Neuronal stem cell (in vitro differentiated cells): ENCODE data around the gene IQCC.

Experiments used
- DNase-seq: peaks from one replicate; pipeline ENCODE4 v3.0.0-alpha.2; 2013; ENCODE audit warnings: low spot score
- H2AFZ ChIP-seq: one replicate; pipeline ENCODE4 v1.6.1; 2013; ENCODE audit warnings: mild to moderate bottlenecking, low read length, inconsistent platforms
- H2AK5ac ChIP-seq: 2 replicates; pipeline ENCODE4 v1.6.1; 2013; ENCODE audit warnings: low read depth, mild to moderate bottlenecking, inconsistent platforms, low read length, moderate library complexity, mixed read lengths
- H2BK120ac ChIP-seq: 2 replicates; pipeline ENCODE4 v1.6.1; 2013; ENCODE audit warnings: low read depth, mild to moderate bottlenecking, inconsistent platforms, low read length, moderate library complexity, mixed read lengths
- H2BK12ac ChIP-seq: one replicate; pipeline ENCODE4 v1.6.1; 2013; ENCODE audit warnings: low read length, inconsistent platforms
- H2BK15ac ChIP-seq: 2 replicates; pipeline ENCODE4 v1.6.1; 2013; ENCODE audit warnings: mild to moderate bottlenecking, low read length, inconsistent platforms, mixed read lengths
- H2BK5ac ChIP-seq: one replicate; pipeline ENCODE4 v1.6.1; 2013; ENCODE audit warnings: inconsistent platforms, mild to moderate bottlenecking, low read length, moderate library complexity
- H3K14ac ChIP-seq: one replicate; pipeline ENCODE4 v1.6.1; 2013; ENCODE audit warnings: low read length, inconsistent platforms
- H3K18ac ChIP-seq: 2 replicates; pipeline ENCODE4 v1.6.1; 2013; ENCODE audit warnings: low read length, inconsistent platforms
- H3K23ac ChIP-seq: 2 replicates; pipeline ENCODE4 v1.6.1; 2013; ENCODE audit warnings: low read depth, mild to moderate bottlenecking, mixed read lengths, low read length, inconsistent platforms; ENCODE audit not compliant: poor library complexity
- H3K27ac ChIP-seq: replicated peaks from 3 replicates; pipeline ENCODE4 v1.5.1; 2013; ENCODE audit warnings: low read length, inconsistent platforms
- H3K27me3 ChIP-seq, 3 experiments: 2 replicates each; pipeline ENCODE4 v1.6.1; 2013; ENCODE audit warnings: low read length in 3 of 3, mild to moderate bottlenecking in 2 of 3, inconsistent platforms in 1 of 3, low read depth in 1 of 3, mixed read lengths in 1 of 3, moderate library complexity in 1 of 3; ENCODE audit not compliant: control insufficient read depth in 3 of 3, insufficient read depth in 3 of 3
- H3K36me3 ChIP-seq, 2 donors: replicated peaks in 1 of 2; 2 replicates each; pipeline ENCODE4 v1.6.1; 2013; ENCODE audit warnings: low read length in 2 of 2; ENCODE audit not compliant: control insufficient read depth in 2 of 2, insufficient read depth in 2 of 2
- H3K4ac ChIP-seq: 2 replicates; pipeline ENCODE4 v1.6.1; 2013; ENCODE audit warnings: inconsistent platforms, mild to moderate bottlenecking, low read length, moderate library complexity
- H3K4me1 ChIP-seq, 2 donors: 1 replicate in 1 of 2; 2 replicates in 1 of 2; pipeline ENCODE4 v1.6.1; 2013; ENCODE audit warnings: low read length in 2 of 2, low read depth in 1 of 2; ENCODE audit not compliant: control insufficient read depth in 2 of 2, insufficient read depth in 1 of 2
- H3K4me2 ChIP-seq: one replicate; pipeline ENCODE4 v1.6.1; 2013; ENCODE audit warnings: mild to moderate bottlenecking, low read length, inconsistent platforms; ENCODE audit not compliant: insufficient read depth, poor library complexity, severe bottlenecking
- H3K4me3 ChIP-seq, 2 donors: 2 replicates each; pipeline ENCODE4 v1.5.1; 2013; ENCODE audit warnings: low read length in 2 of 2, mild to moderate bottlenecking in 2 of 2, inconsistent platforms in 1 of 2, moderate library complexity in 1 of 2
- H3K79me1 ChIP-seq: one replicate; pipeline ENCODE4 v1.6.1; 2013; ENCODE audit warnings: low read depth, mild to moderate bottlenecking, inconsistent platforms, low read length, moderate library complexity
- H3K9ac ChIP-seq: one replicate; pipeline ENCODE4 v1.6.1; 2013; ENCODE audit warnings: mild to moderate bottlenecking, low read depth, low read length, inconsistent platforms; ENCODE audit not compliant: poor library complexity
- H3K9me3 ChIP-seq, 2 donors: replicated peaks in 1 of 2; 2 replicates each; pipeline versions ENCODE3 to v1.6.1; 2013; ENCODE audit warnings: low read length in 2 of 2, mild to moderate bottlenecking in 2 of 2, inconsistent platforms in 1 of 2, low read depth in 1 of 2, mixed read lengths in 1 of 2, moderate library complexity in 1 of 2; ENCODE audit not compliant: control insufficient read depth in 2 of 2, insufficient read depth in 1 of 2
- H4K8ac ChIP-seq: one replicate; pipeline ENCODE4 v1.6.1; 2013; ENCODE audit warnings: low read depth, mild to moderate bottlenecking, inconsistent platforms, low read length, moderate library complexity
- H4K91ac ChIP-seq: one replicate; pipeline ENCODE4 v1.6.1; 2013; ENCODE audit warnings: low read length, low read depth, mild to moderate bottlenecking, inconsistent platforms; ENCODE audit not compliant: poor library complexity
- WGBS, 2 donors: extraction: QIAGEN DNeasy Blood & Tissue Kit; methylation state at CpG; one replicate each; pipeline ENCODE4 v1.1.7; 2013; ENCODE audit warnings: missing lambda C conversion rate in 2 of 2, mixed read lengths in 1 of 2; ENCODE audit not compliant: insufficient read length in 2 of 2, insufficient replicate concordance in 1 of 2; ENCODE audit errors: extremely low coverage in 2 of 2; 5-methylcytosine and 5-hydroxymethylcytosine counted together

IQCC gene

DNA sequence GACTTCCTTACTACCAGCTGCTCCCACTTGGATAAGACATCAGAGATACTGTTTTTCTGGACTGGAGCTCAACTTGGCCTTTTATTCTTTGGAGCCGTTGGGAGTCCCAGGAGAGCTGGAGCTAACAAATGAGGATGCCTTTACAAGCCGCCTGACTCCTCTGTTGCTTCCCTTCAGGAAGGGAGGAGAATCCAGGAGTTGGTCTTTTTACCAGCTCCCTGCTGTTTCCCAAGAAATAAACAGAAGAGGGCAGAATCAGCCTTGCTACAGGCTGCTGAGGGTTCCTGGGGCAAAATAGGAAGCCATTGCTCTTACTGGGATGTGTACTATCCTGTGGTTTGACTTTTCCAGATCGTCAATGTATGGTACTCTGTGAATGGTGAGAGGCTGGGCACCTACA, 18.2 kb downstream of the IQCC start:
- no peak for DNase-seq
- no peak overlapping the region for H2BK12ac ChIP-seq

GRCh38 chr1:32224285-32224684, 18.8 kb downstream of the IQCC start:
- H3K4me2 ChIP-seq = no peak overlapping the region
- no peaks in the 10 kb centered on the region for H3K9me3 ChIP-seq
- no peak overlapping the region for H2BK5ac ChIP-seq
- H3K9ac ChIP-seq = no peak overlapping the region
- DNase-seq = no peak
- H3K14ac ChIP-seq = no peak overlapping the region
- H2BK12ac ChIP-seq = no peak overlapping the region
- no peak overlapping the region for H3K4me3 ChIP-seq
- H3K18ac ChIP-seq = no peak overlapping the region
- H2BK120ac ChIP-seq = no peak overlapping the region
- H3K4me1 ChIP-seq = peaks cover 10 to 15% of the 10 kb centered on the region in 2 donors
- no peak overlapping the region for H2BK15ac ChIP-seq
- H3K27me3 ChIP-seq = no peaks in the 10 kb centered on the region
- no peak overlapping the region for H4K91ac ChIP-seq
- no peak overlapping the region for H3K27ac ChIP-seq
- no peak overlapping the region for H2AFZ ChIP-seq
- peaks cover 35 to 63% of the 10 kb centered on the region in 2 donors for H3K36me3 ChIP-seq
- H3K23ac ChIP-seq = no peak overlapping the region
- H4K8ac ChIP-seq = no peak overlapping the region
- peaks cover 2% of the 10 kb centered on the region for H3K79me1 ChIP-seq
- H2AK5ac ChIP-seq = no peak overlapping the region
- no CpG with 5 or more reads among the region's 4 CpGs for WGBS, 2 donors
- no peak overlapping the region for H3K4ac ChIP-seq

More for the DNA sequence above, 18.2 kb downstream of the IQCC start:
- H3K4me3 ChIP-seq = peak overlapping the region in 1 of 2 donors; percentile 28
- no peak overlapping the region for H2BK5ac ChIP-seq
- H2AK5ac ChIP-seq = no peak overlapping the region
- H3K9me3 ChIP-seq = no peaks in the 10 kb centered on the region
- no CpG with 5 or more reads among the region's 3 CpGs for WGBS, 2 donors
- no peaks in the 10 kb centered on the region for H3K27me3 ChIP-seq
- H3K23ac ChIP-seq = no peak overlapping the region
- no peak overlapping the region for H3K4me2 ChIP-seq
- peaks cover 30 to 58% of the 10 kb centered on the region in 2 donors for H3K36me3 ChIP-seq
- H3K27ac ChIP-seq = no peak overlapping the region
- H3K14ac ChIP-seq = no peak overlapping the region
- peaks cover 10 to 15% of the 10 kb centered on the region in 2 donors for H3K4me1 ChIP-seq
- H3K79me1 ChIP-seq = peaks cover 2% of the 10 kb centered on the region
- no peak overlapping the region for H3K18ac ChIP-seq
- no peak overlapping the region for H3K4ac ChIP-seq
- no peak overlapping the region for H4K91ac ChIP-seq
- no peak overlapping the region for H4K8ac ChIP-seq
- no peak overlapping the region for H3K9ac ChIP-seq
- H2BK15ac ChIP-seq = no peak overlapping the region
- no peak overlapping the region for H2AFZ ChIP-seq
- H2BK120ac ChIP-seq = no peak overlapping the region

DNA sequence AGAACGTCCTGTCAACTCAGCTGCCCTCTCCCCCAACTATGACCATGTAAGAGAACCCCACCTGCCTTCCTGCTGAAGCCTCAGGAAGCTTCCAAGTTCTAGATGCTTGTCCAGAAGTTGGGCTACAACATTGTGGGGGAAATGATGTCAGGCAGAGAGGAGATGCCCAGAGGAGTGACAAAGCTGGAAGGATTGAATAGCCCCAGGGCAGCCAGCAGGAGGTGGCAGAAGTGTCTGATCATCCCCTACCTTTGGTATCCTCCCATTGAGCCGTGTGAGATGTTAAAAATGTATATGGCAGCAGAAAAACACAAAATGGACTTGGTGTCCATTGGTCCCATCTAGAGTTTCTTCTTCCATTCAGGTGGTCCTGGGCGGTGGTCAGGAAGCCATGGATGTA, 23.3 kb downstream of the IQCC start:
- Histone ChIP-seq H2AFZ (no peak overlapping the region), H3K4me1 (peaks cover 0 to 2% of the 10 kb centered on the region in 2 donors), H3K4ac (no peak overlapping the region), H3K27ac (no peak overlapping the region), H4K91ac (no peak overlapping the region), H3K27me3 (no peaks in the 10 kb centered on the region), H3K23ac (no peak overlapping the region), H2BK120ac (no peak overlapping the region), H3K14ac (no peak overlapping the region), H2AK5ac (no peak overlapping the region), H2BK5ac (no peak overlapping the region), H2BK15ac (no peak overlapping the region), H4K8ac (no peak overlapping the region), H3K4me3 (no peak overlapping the region), H3K36me3 (peaks cover 38 to 82% of the 10 kb centered on the region in 2 donors), H3K9me3 (no peaks in the 10 kb centered on the region), H3K18ac (no peak overlapping the region), H3K79me1 (no peaks in the 10 kb centered on the region), H3K4me2 (no peak overlapping the region), H2BK12ac (no peak overlapping the region), H3K9ac (no peak overlapping the region)
- DNase-seq = no peak
- no CpG with 5 or more reads among the region's 3 CpGs for WGBS, 2 donors

DNA sequence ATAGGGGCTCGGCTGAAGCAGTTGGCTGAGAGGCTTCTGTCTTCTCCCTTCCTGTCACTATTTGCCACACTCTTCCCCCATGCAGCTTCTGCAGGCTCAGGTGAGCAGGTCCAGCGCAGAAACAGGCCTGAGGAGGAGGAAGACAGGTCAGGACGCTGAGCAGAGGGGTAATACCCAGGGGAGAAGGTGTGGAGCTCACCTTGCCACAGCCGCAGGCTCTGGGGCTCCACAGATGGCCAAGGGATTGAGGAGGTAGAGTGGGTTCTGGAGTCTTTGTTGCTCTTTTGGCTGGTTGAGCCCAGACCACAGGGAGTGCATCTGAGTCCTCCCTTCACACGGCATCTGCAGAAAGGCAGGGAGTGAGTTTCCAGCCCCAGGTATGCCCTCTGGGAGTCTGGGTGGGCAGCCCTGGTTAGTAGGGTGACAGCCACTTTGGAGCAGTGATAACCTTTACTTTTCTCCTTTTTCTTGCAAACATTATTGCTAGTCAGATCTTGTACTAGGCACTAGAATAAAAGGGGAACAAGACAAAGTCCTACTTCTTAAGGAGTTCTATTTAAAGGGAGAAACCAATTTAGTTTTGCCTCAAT, 26.5 kb downstream of the IQCC start:
- Histone ChIP-seq H2BK12ac (no peak overlapping the region), H2AFZ (no peak overlapping the region), H2BK120ac (no peak overlapping the region), H2BK5ac (peak overlapping the region; percentile 10), H3K4me1 (peaks cover 0 to 2% of the 10 kb centered on the region in 2 donors), H4K8ac (no peak overlapping the region), H3K23ac (no peak overlapping the region), H2BK15ac (no peak overlapping the region), H3K4me2 (no peak overlapping the region), H3K9ac (no peak overlapping the region), H3K18ac (no peak overlapping the region), H3K14ac (no peak overlapping the region), H3K4me3 (no peak overlapping the region), H4K91ac (no peak overlapping the region), H3K9me3 (no peaks in the 10 kb centered on the region), H3K36me3 (peaks cover 36 to 55% of the 10 kb centered on the region in 2 donors), H3K79me1 (peaks cover 5% of the 10 kb centered on the region), H3K27ac (no peak overlapping the region), H3K4ac (no peak overlapping the region), H3K27me3 (no peaks in the 10 kb centered on the region), H2AK5ac (no peak overlapping the region)
- WGBS, 2 donors = no CpG with 5 or more reads among the region's 5 CpGs
- no peak for DNase-seq
